ENCODE results near the gene PPP1R26. TPM values are rescaled to one million over a fixed set of nuclear protein-coding genes. Genes with fewer than 3 reads are reported as not detected.
A peak's percentile ranks its signal among the peaks of the same experiment; 100 is the strongest.
"Not testable (repeated sequence)": the region's sequence is repeated elsewhere in the genome, so short reads cannot be mapped to it uniquely, and the experiment has no call there.

PPP1R26 gene
- total and polyA plus RNA-seq, 2 of the 8 experiments (the other 6 are each of a cell fraction or from before 2014, with no cell fraction given), result 9.8 to 32.7 TPM

- no peak for TF ChIP-seq RAD21 (IDR thresholded peaks at IDR 0.05 in 1 of 2, conservative IDR thresholded peaks at IDR 0.05 in 1 of 2; ENCODE audit: low read depth in 2 of 2, low read length in 2 of 2)
- TF ChIP-seq CBX8 (IDR thresholded peaks at IDR 0.05; ENCODE audit: borderline replicate concordance, low read depth, low read length), result no peak
These were observed 54.1 kb downstream of the PPP1R26 start (continued) for GRCh38 chr9:135533674-135534073.

GRCh38 chr9:135534192-135534711, 54.7 kb downstream of the PPP1R26 start:
- H3K9me3 ChIP-seq (ENCODE audit: insufficient read depth in 2 of 2, low read depth in 1 of 2, low read length in 1 of 2); H3K4me3 ChIP-seq (ENCODE audit: extremely low read depth in 1 of 4, insufficient read depth in 2 of 4, low read depth in 3 of 4, low read length in 4 of 4); H2BK120ac ChIP-seq (replicated peaks; ENCODE audit: low read depth, low read length); H3K56ac ChIP-seq (replicated peaks; ENCODE audit: insufficient read length, low read depth, low read length); H3K23ac ChIP-seq (ENCODE audit: insufficient read length); H3K9ac ChIP-seq (replicated peaks in 1 of 4; ENCODE audit: extremely low read depth in 1 of 4, low read depth in 3 of 4, low read length in 3 of 4); H3K27ac ChIP-seq (ENCODE audit: low read depth, low read length); H3K4me1 ChIP-seq (replicated peaks in 1 of 4; ENCODE audit: control insufficient read depth in 3 of 4, insufficient read depth in 4 of 4, low read length in 3 of 4); H3K79me2 ChIP-seq (ENCODE audit: control insufficient read depth in 1 of 2, insufficient read depth in 2 of 2, low read length in 2 of 2); H2BK12ac ChIP-seq (ENCODE audit: low read depth, low read length); H3K27me3 ChIP-seq (replicated peaks in 1 of 4; ENCODE audit: control insufficient read depth in 3 of 4, extremely low read depth in 1 of 4, insufficient read depth in 3 of 4, low read length in 3 of 4); H4K91ac ChIP-seq (replicated peaks; ENCODE audit: insufficient read length, low read length); H3K79me1 ChIP-seq (ENCODE audit: low read depth, low read length); FAIRE-seq; H2BK20ac ChIP-seq (ENCODE audit: low read length); H2BK15ac ChIP-seq (ENCODE audit: low read length); H2AK5ac ChIP-seq (ENCODE audit: low read depth, low read length); H2BK5ac ChIP-seq (ENCODE audit: low read depth, low read length); H3K36me3 ChIP-seq (ENCODE audit: control insufficient read depth in 2 of 4, insufficient read depth in 4 of 4, low read length in 3 of 4); H3K4ac ChIP-seq (replicated peaks; ENCODE audit: insufficient read length, low read depth, low read length); H3K18ac ChIP-seq (ENCODE audit: extremely low read depth, low read length); H4K20me1 ChIP-seq (replicated peaks in 1 of 2; ENCODE audit: control insufficient read depth in 1 of 2, insufficient read depth in 2 of 2, low read length in 2 of 2); H4K8ac ChIP-seq (ENCODE audit: extremely low read depth, insufficient read depth, low read length); H3K23me2 ChIP-seq (ENCODE audit: low read depth, low read length); H4K5ac ChIP-seq (ENCODE audit: insufficient read length, low read depth, low read length); H3K14ac ChIP-seq (ENCODE audit: insufficient read length): not testable (repeated sequence)
- DNase-seq (ENCODE audit: low read depth in 1 of 2, low spot score in 2 of 2), result peak in 1 of 2 experiments; percentile 48
- Histone ChIP-seq H3K4me2 (ENCODE audit: insufficient read depth in 1 of 2, low read depth in 2 of 2, low read length in 2 of 2) (peak overlapping the region in 1 of 2 experiments; percentile 21; a peak in 1 of 4 replicates), H2AFZ (ENCODE audit: low read length) (peak overlapping the region; percentile 62; the same call in 1 of the 2 replicates)
- 62% methylated on average over 10 of the region's 10 CpGs; no CpG with 5 or more reads in 1 of the 2 experiments for WGBS, 2 experiments (ENCODE audit: extremely low coverage in 1 of 2, insufficient coverage in 1 of 2, insufficient read length in 1 of 2, insufficient replicate concordance in 2 of 2, low coverage in 1 of 2, low lambda C conversion rate in 2 of 2, missing lambda C conversion rate in 1 of 2)
- CTCF ChIA-PET (ENCODE audit: partially characterized antibody), result interaction anchor here (2.9 kb wide), 1 partner anchor 28 kb away, joined by 8 read pairs; no protein-coding TSS in a partner anchor
- POLR2A ChIA-PET (ENCODE audit: partially characterized antibody), result interaction anchor here (1.4 kb wide), 1 partner anchor 30 kb away, joined by 4 read pairs; no protein-coding TSS in a partner anchor
